SK-N-SH (cell line): ENCODE results near the gene SETD3. TPM values are rescaled to one million over a fixed set of nuclear protein-coding genes. Genes with fewer than 3 reads are reported as not detected.
A peak's percentile ranks its signal among the peaks of the same experiment; 100 is the strongest.

Experiments used
- CTCF ChIA-PET: fragments of 300-600, 350-600 bp; formaldehyde crosslinking; extraction: SDS; loops from one replicate; lab custom pipeline; 2021; lab: Yijun Ruan, JAX
- POLR2A ChIA-PET: fragments of 350-600 bp; sonication (Branson Sonifier 250); formaldehyde crosslinking; extraction: SDS; loops from one replicate; lab custom pipeline; 2020; ENCODE audit warnings: antibody characterized with exemption, inconsistent platforms; lab: Yijun Ruan, JAX
- DNase-seq: peaks from one replicate; pipeline ENCODE4 v3.0.0; 2012
- H2AFZ ChIP-seq: fragments of 200-600 bp; sonication (generic); 2 replicates; pipeline ENCODE4 v1.8.1; 2016; ENCODE audit warnings: antibody characterized with exemption, mild to moderate bottlenecking, low read depth
- H3F3A ChIP-seq: fragments of 200-600 bp; sonication (generic); replicated peaks from 2 replicates; pipeline ENCODE3; 2016; ENCODE audit warnings: antibody characterized with exemption, mild to moderate bottlenecking; ENCODE audit not compliant: insufficient read depth
- H3K27ac ChIP-seq, 2 experiments: fragments of 200-500 bp in 1 of 2; fragments of 200-600 bp in 1 of 2; sonication (Bioruptor generic) in 1 of 2; sonication (generic), shearing (Covaris generic) in 1 of 2; 2 replicates each; pipeline versions ENCODE4 v1.5.1 to v1.6.1; 2014 to 2016; ENCODE audit warnings: low read depth in 2 of 2, inconsistent platforms in 1 of 2, low read length in 1 of 2, mild to moderate bottlenecking in 1 of 2, mixed read lengths in 1 of 2
- H3K27me3 ChIP-seq: fragments of 200-600 bp; sonication (generic), shearing (Covaris generic); 2 replicates; pipeline ENCODE4 v1.6.1; 2016; ENCODE audit warnings: mixed run types; ENCODE audit not compliant: insufficient read depth
- H3K36me3 ChIP-seq, 2 experiments: fragments of 200-500 bp in 1 of 2; fragments of 200-600 bp in 1 of 2; sonication (Bioruptor generic) in 1 of 2; sonication (generic) in 1 of 2; replicated peaks in 1 of 2; 2 replicates each; pipeline versions ENCODE3 to v1.5.1; 2014 to 2016; ENCODE audit warnings: low read length in 1 of 2, mild to moderate bottlenecking in 1 of 2; ENCODE audit not compliant: insufficient read depth in 2 of 2, control insufficient read depth in 1 of 2
- H3K4me1 ChIP-seq, 2 experiments: fragments of 200-500 bp in 1 of 2; fragments of 200-600 bp in 1 of 2; sonication (Bioruptor generic) in 1 of 2; sonication (generic), shearing (Covaris generic) in 1 of 2; 2 replicates each; pipeline versions ENCODE4 v1.5.1 to v1.6.1; 2014 to 2016; ENCODE audit warnings: low read depth in 1 of 2, low read length in 1 of 2, mixed run types in 1 of 2; ENCODE audit not compliant: insufficient read depth in 2 of 2, control insufficient read depth in 1 of 2
- H3K4me2 ChIP-seq: fragments of 200-600 bp; sonication (generic), shearing (Covaris generic); 2 replicates; pipeline ENCODE4 v1.6.1; 2017; ENCODE audit warnings: mixed run types
- H3K4me3 ChIP-seq, 2 experiments: fragments of 200-500 bp in 1 of 2; fragments of 200-600 bp in 1 of 2; sonication (Bioruptor generic) in 1 of 2; sonication (generic), shearing (Covaris generic) in 1 of 2; 2 replicates each; pipeline versions ENCODE4 v1.5.1 to v1.8.1; 2014 to 2016; ENCODE audit warnings: low read depth in 2 of 2, inconsistent platforms in 1 of 2, low read length in 1 of 2, mild to moderate bottlenecking in 1 of 2, mixed read lengths in 1 of 2, moderate library complexity in 1 of 2
- H3K79me2 ChIP-seq: fragments of 200-600 bp; sonication (generic); 2 replicates; pipeline ENCODE4 v1.8.1; 2017; ENCODE audit warnings: mild to moderate bottlenecking; ENCODE audit not compliant: insufficient read depth
- H3K9ac ChIP-seq: fragments of 200-600 bp; sonication (generic); 2 replicates; pipeline ENCODE4 v1.6.1; 2017; ENCODE audit warnings: mixed run types
- H3K9me2 ChIP-seq: fragments of 200-600 bp; sonication (generic); 2 replicates; pipeline ENCODE4 v1.6.1; 2017; ENCODE audit warnings: mixed run types
- H3K9me3 ChIP-seq: fragments of 200-600 bp; sonication (generic); 2 replicates; pipeline ENCODE4 v1.6.1; 2017; ENCODE audit warnings: mixed run types, mild to moderate bottlenecking, moderate library complexity
- H4K20me1 ChIP-seq: fragments of 200-600 bp; sonication (generic); 2 replicates; pipeline ENCODE4 v1.6.1; 2017; ENCODE audit warnings: mild to moderate bottlenecking, mixed run types; ENCODE audit not compliant: insufficient read depth
- EP300 ChIP-seq, 2 experiments: IDR thresholded peaks; 2 replicates each; pipeline versions ENCODE4 v1.4.0 to v1.6.1; 2012; ENCODE audit warnings: borderline replicate concordance in 1 of 2, low read depth in 1 of 2, low read length in 1 of 2
- GABPA ChIP-seq: IDR thresholded peaks from 2 replicates; pipeline ENCODE4 v1.4.0; 2012; ENCODE audit warnings: low read depth, mild to moderate bottlenecking
- GATA2 ChIP-seq: sonication (generic); formaldehyde crosslinking; IDR thresholded peaks from 2 replicates; pipeline ENCODE4 v1.5.0; 2020; ENCODE audit warnings: mild to moderate bottlenecking, missing genetic modification reagents
- JUND ChIP-seq: IDR thresholded peaks from 2 replicates; pipeline ENCODE4 v1.4.0; 2012
- NRF1 ChIP-seq: IDR thresholded peaks from 2 replicates; pipeline ENCODE4 v1.6.1; 2012; ENCODE audit warnings: low read depth, mild to moderate bottlenecking, low read length
- RAD21 ChIP-seq: IDR thresholded peaks from 2 replicates; pipeline ENCODE4 v1.6.1; 2012; ENCODE audit warnings: mild to moderate bottlenecking, low read length
- REST ChIP-seq: IDR thresholded peaks from 2 replicates; pipeline ENCODE4 v1.6.1; 2012; ENCODE audit warnings: mild to moderate bottlenecking, low read depth, low read length, moderate library complexity
- SMC3 ChIP-seq: IDR thresholded peaks from 2 replicates; pipeline ENCODE4 v1.6.1; 2012; ENCODE audit warnings: low read depth, low read length, improper control_type of control experiment
- USF1 ChIP-seq: IDR thresholded peaks from 2 replicates; pipeline ENCODE4 v1.4.0; 2012; ENCODE audit warnings: low read depth, borderline replicate concordance
- WGBS: methylation state at CpG from one replicate; pipeline ENCODE4 v1.1.6; 2017; ENCODE audit warnings: low lambda C conversion rate; 5-methylcytosine and 5-hydroxymethylcytosine counted together
- polyA plus RNA-seq, 3 experiments: library from polyadenylated mRNA; depleted of rRNA; stranded (reverse); fragments of >200 nt; gene quantifications; 2 replicates each; pipeline ENCODE4 v1.2.3, GENCODE V29; 2012

The SETD3 gene
- polyA plus RNA-seq, 1 of the 3 experiments (the other 2 are of a cell fraction), result 19.1 TPM

GRCh38 chr14:99518441-99519346 is 38.0 kb upstream of the SETD3 start (continued):
- TF ChIP-seq RAD21 (peak; percentile 95), SMC3 (peak; percentile 98)
- TF ChIP-seq, all 33 proteins: peak for 7

- no peaks in the 10 kb centered on the region for H3K27me3 ChIP-seq
- WGBS, result 79% methylated on average over 4 of the region's 16 CpGs
- H3F3A ChIP-seq, result peaks cover 1% of the 10 kb centered on the region
- no peaks in the 10 kb centered on the region for H3K9me2 ChIP-seq
- peaks cover 0 to 25% of the 10 kb centered on the region in 2 experiments for H3K36me3 ChIP-seq
- ChIA-PET CTCF (interaction anchor here (0.6 to 3.6 kb wide), 29 partner anchors 11 to 216 kb away, joined by 3 to 34 read pairs (median 4); partner anchors contain the start of gene CCDC85C), POLR2A (no interaction called here)
- H3K9me3 ChIP-seq, result no peaks in the 10 kb centered on the region
- peaks cover 6% of the 10 kb centered on the region; the same call in 1 of the 2 replicates for H4K20me1 ChIP-seq
- H2AFZ ChIP-seq, result no peak overlapping the region
- TF ChIP-seq SMC3, result no peak
- no peak for TF ChIP-seq NRF1
- no peak for TF ChIP-seq USF1
- TF ChIP-seq GATA2 (CRISPR knock-in tag), result no peak
- no peak for TF ChIP-seq GABPA
- no peak for TF ChIP-seq REST
- no peak for TF ChIP-seq JUND
- TF ChIP-seq EP300 (IDR thresholded peaks at IDR 0.05; ENCODE audit: borderline replicate concordance in 1 of 2, low read depth in 1 of 2, low read length in 1 of 2), result no peak
- peak; percentile 27 for DNase-seq
- H3K4me3 ChIP-seq, result no peak overlapping the region
- H3K27ac ChIP-seq, result no peak overlapping the region; a peak in 1 of 4 replicates
- no peak overlapping the region for H3K9ac ChIP-seq
- peaks cover 17% of the 10 kb centered on the region; the same call in 1 of the 2 replicates for H3K79me2 ChIP-seq
- peaks cover 4 to 19% of the 10 kb centered on the region in 2 experiments; a peak in 3 of 4 replicates for H3K4me1 ChIP-seq
- H3K4me2 ChIP-seq, result no peak overlapping the region
Measured at GRCh38 chr14:99517643-99518381, 37.2 kb upstream of the SETD3 start.
